Measurements from ENCODE around the gene SENP8. TPM values are rescaled to one million over a fixed set of nuclear protein-coding genes. Genes with fewer than 3 reads are reported as not detected.
A peak's percentile ranks its signal among the peaks of the same experiment; 100 is the strongest.

Gene SENP8
- total RNA-seq, 1 experiment from 2014 or later, result 2.0 TPM

- H3K27ac ChIP-seq (ENCODE audit: low read depth, low read length, poor library complexity, severe bottlenecking), result no peak overlapping the region
- H3K36me3 ChIP-seq (ENCODE audit: insufficient read depth, low read length, poor library complexity, severe bottlenecking), result no peaks in the 10 kb centered on the region
- no peaks in the 10 kb centered on the region for H3K27me3 ChIP-seq (replicated peaks; ENCODE audit: insufficient read depth, low read depth, low read length, poor library complexity)
- intact Hi-C loops (cut with micrococcal nuclease; ENCODE audit: unreplicated experiment), result no loop called here
- ChIA-PET CTCF (no interaction called here), POLR2A (ENCODE audit: low non-redundant PET) (no interaction called here)
- no peak for TF ChIP-seq CTCF (conservative IDR thresholded peaks at IDR 0.05; ENCODE audit: low read depth, low read length)
- no peak for TF ChIP-seq EZH2 (IDR thresholded peaks at IDR 0.05; ENCODE audit: borderline replicate concordance, low read depth, low read length, poor library complexity, severe bottlenecking)
- H3K4me3 ChIP-seq (ENCODE audit: low read depth, low read length, poor library complexity, severe bottlenecking), result no peak overlapping the region
- no peaks in the 10 kb centered on the region for H3K9me3 ChIP-seq (ENCODE audit: low read depth, low read length, poor library complexity, severe bottlenecking)
- no peak for DNase-seq (ENCODE audit: low spot score)
- BruUV-seq (replicated peaks), result no TSS peak
- peaks cover 7% of the 10 kb centered on the region for H3K4me1 ChIP-seq (ENCODE audit: insufficient read depth, low read length, poor library complexity, severe bottlenecking)
Measured at GRCh38 chr15:72166716-72167417, 48.7 kb downstream of the SENP8 start.

- Histone ChIP-seq H3K27me3 (replicated peaks; ENCODE audit: insufficient read depth, low read depth, low read length, poor library complexity) (no peaks in the 10 kb centered on the region), H3K4me3 (ENCODE audit: low read depth, low read length, poor library complexity, severe bottlenecking) (no peak overlapping the region), H3K4me1 (ENCODE audit: insufficient read depth, low read length, poor library complexity, severe bottlenecking) (peaks cover 7% of the 10 kb centered on the region), H3K27ac (ENCODE audit: low read depth, low read length, poor library complexity, severe bottlenecking) (no peak overlapping the region), H3K36me3 (ENCODE audit: insufficient read depth, low read length, poor library complexity, severe bottlenecking) (no peaks in the 10 kb centered on the region), H3K9me3 (ENCODE audit: low read depth, low read length, poor library complexity, severe bottlenecking) (no peaks in the 10 kb centered on the region)
- TF ChIP-seq EZH2 (IDR thresholded peaks at IDR 0.05; ENCODE audit: borderline replicate concordance, low read depth, low read length, poor library complexity, severe bottlenecking), result no peak
- TF ChIP-seq CTCF (conservative IDR thresholded peaks at IDR 0.05; ENCODE audit: low read depth, low read length), result no peak
- no peak for DNase-seq (ENCODE audit: low spot score)
- CTCF ChIA-PET, result no interaction called here
- no TSS peak for BruUV-seq (replicated peaks)
- intact Hi-C loops (cut with micrococcal nuclease; ENCODE audit: unreplicated experiment), result no loop called here
- POLR2A ChIA-PET (ENCODE audit: low non-redundant PET), result no interaction called here
Measured at GRCh38 chr15:72167445-72167844, 49.2 kb downstream of the SENP8 start.

GRCh38 chr15:72168131-72168807, 50.1 kb downstream of the SENP8 start:
- intact Hi-C loops (cut with micrococcal nuclease; ENCODE audit: unreplicated experiment), result no loop called here
- CTCF ChIA-PET, result no interaction called here

More at GRCh38 chr15:72168131-72168807, 50.1 kb downstream of the SENP8 start:
- BruUV-seq (replicated peaks), result no TSS peak
- TF ChIP-seq CTCF (conservative IDR thresholded peaks at IDR 0.05; ENCODE audit: low read depth, low read length), result no peak
- TF ChIP-seq EZH2 (IDR thresholded peaks at IDR 0.05; ENCODE audit: borderline replicate concordance, low read depth, low read length, poor library complexity, severe bottlenecking), result no peak
- Histone ChIP-seq H3K27me3 (replicated peaks; ENCODE audit: insufficient read depth, low read depth, low read length, poor library complexity) (no peaks in the 10 kb centered on the region), H3K27ac (ENCODE audit: low read depth, low read length, poor library complexity, severe bottlenecking) (no peak overlapping the region), H3K9me3 (ENCODE audit: low read depth, low read length, poor library complexity, severe bottlenecking) (no peaks in the 10 kb centered on the region), H3K4me1 (ENCODE audit: insufficient read depth, low read length, poor library complexity, severe bottlenecking) (peaks cover 7% of the 10 kb centered on the region), H3K36me3 (ENCODE audit: insufficient read depth, low read length, poor library complexity, severe bottlenecking) (no peaks in the 10 kb centered on the region), H3K4me3 (ENCODE audit: low read depth, low read length, poor library complexity, severe bottlenecking) (no peak overlapping the region)
- POLR2A ChIA-PET (ENCODE audit: low non-redundant PET), result no interaction called here
- DNase-seq (ENCODE audit: low spot score), result peak; percentile 84

Data from A673 (cell line).